A549 treated with AZD2906 at 1 μM for 4 hours (cell line): ENCODE data around the gene ANO4. TPM values are rescaled to one million over a fixed set of nuclear protein-coding genes. Genes with fewer than 3 reads are reported as not detected.

Experiments
- total RNA-seq: library from RNA; stranded (reverse); fragments of 200-300 nt; extraction: Qiagen RNA extraction; gene quantifications from 5 replicates; pipeline ENCODE4 v1.2.3, GENCODE V29; 2022

The ANO4 gene
- 0.07 to 0.20 TPM (median 0.10 TPM) in 5 replicates for total RNA-seq

GRCh38 chr12:100794441-100795173 is at the start of gene ANO4:
TSS of gene ANO4 (plus strand) at chr12:100794776. CDS start at chr12:100901786, 107,010 bp downstream.

Other genes with a start within 250 kb of the ANO4 start
- gene GAS2L3, start 221.1 kb upstream of the ANO4 start, total RNA-seq: 6.1 to 7.5 TPM (median 7.3 TPM) in 5 replicates